IPS DF 6.9 (cell line): ENCODE measurements around the gene FMNL3.

ENCODE experiments used
- DNase-seq: peaks from one replicate; pipeline ENCODE4 v3.0.0-alpha.2; 2013; ENCODE audit warnings: low read depth, low spot score
- H3K27ac ChIP-seq: one replicate; pipeline ENCODE4 v1.5.1; 2013; ENCODE audit warnings: low read length, control low read depth
- H3K27me3 ChIP-seq: 2 replicates; pipeline ENCODE4 v1.6.1; 2013; ENCODE audit warnings: mild to moderate bottlenecking, low read length; ENCODE audit not compliant: control insufficient read depth, insufficient read depth
- H3K36me3 ChIP-seq: 2 replicates; pipeline ENCODE4 v1.6.1; 2013; ENCODE audit warnings: low read length; ENCODE audit not compliant: control insufficient read depth, insufficient read depth
- H3K4me1 ChIP-seq: 2 replicates; pipeline ENCODE4 v1.6.1; 2013; ENCODE audit warnings: low read length; ENCODE audit not compliant: control insufficient read depth, insufficient read depth
- H3K4me3 ChIP-seq: 2 replicates; pipeline ENCODE4 v1.5.1; 2013; ENCODE audit warnings: mild to moderate bottlenecking, low read length
- H3K9me3 ChIP-seq: 2 replicates; pipeline ENCODE4 v1.6.1; 2013; ENCODE audit warnings: low read length, inconsistent platforms; ENCODE audit not compliant: control insufficient read depth, insufficient read depth
- WGBS: extraction: QIAGEN DNeasy Blood & Tissue Kit; methylation state at CpG from one replicate; pipeline ENCODE4 v1.1.7; 2013; ENCODE audit warnings: mixed read lengths, missing lambda C conversion rate; ENCODE audit not compliant: insufficient read length, insufficient coverage; 5-methylcytosine and 5-hydroxymethylcytosine counted together

Gene FMNL3

DNA sequence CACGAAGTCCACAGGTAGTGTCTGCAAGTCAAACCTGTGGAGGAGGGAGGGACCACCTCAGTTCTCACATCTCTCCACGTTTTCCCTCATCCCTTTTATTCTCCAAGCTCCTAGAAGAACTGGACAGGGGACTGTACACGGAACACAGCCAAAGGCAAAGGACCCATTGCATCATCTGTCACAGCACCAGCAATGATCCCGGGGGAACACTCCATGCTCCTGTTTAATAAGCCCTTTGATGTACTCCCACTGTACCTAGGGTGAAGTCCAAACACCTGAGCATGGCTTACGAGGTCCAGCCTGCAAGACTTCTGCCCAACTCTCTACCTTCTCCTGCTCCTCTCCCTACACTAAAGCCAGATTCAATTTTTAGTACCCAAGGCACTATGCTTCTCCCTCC lies 57.3 kb downstream of the FMNL3 start:
- H3K27ac ChIP-seq: no peak overlapping the region
- H3K36me3 ChIP-seq: peaks cover 26% of the 10 kb centered on the region
- H3K9me3 ChIP-seq: no peaks in the 10 kb centered on the region
- H3K27me3 ChIP-seq: no peaks in the 10 kb centered on the region
- H3K4me1 ChIP-seq: peaks cover 2% of the 10 kb centered on the region; the same call in 1 of the 2 replicates
- H3K4me3 ChIP-seq: no peak overlapping the region
- DNase-seq: no peak
- no CpG with 5 or more reads among the region's 5 CpGs for WGBS

- H3K9me3 ChIP-seq: no peaks in the 10 kb centered on the region
- H3K4me3 ChIP-seq: no peak overlapping the region
- no peak for DNase-seq
- H3K27me3 ChIP-seq: no peaks in the 10 kb centered on the region
- H3K36me3 ChIP-seq: peaks cover 26% of the 10 kb centered on the region
- no CpG with 5 or more reads among the region's 11 CpGs for WGBS
- peaks cover 2% of the 10 kb centered on the region; the same call in 1 of the 2 replicates for H3K4me1 ChIP-seq
- H3K27ac ChIP-seq: no peak overlapping the region
Observed at GRCh38 chr12:49649445-49649844, 57.8 kb downstream of the FMNL3 start.

DNA sequence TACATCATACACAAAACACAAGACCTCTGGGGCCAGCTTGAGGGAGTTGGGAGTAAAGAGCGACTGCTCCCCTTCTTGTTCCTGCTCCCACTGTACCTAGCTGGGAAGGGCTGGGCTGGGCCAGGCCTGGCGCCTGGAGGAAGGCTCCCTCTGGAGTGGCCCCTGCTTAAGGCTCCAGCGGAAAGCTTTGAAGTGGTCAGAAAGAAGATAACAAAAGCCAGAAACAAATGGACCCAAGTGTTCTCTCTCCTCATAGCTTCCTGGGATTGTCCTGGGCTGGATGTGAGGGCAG lies 58.5 kb downstream of the FMNL3 start:
- peaks cover 32% of the 10 kb centered on the region for H3K36me3 ChIP-seq
- H3K4me3 ChIP-seq: no peak overlapping the region
- peaks cover 2% of the 10 kb centered on the region; the same call in 1 of the 2 replicates for H3K4me1 ChIP-seq
- WGBS: no CpG with 5 or more reads among the region's 3 CpGs
- DNase-seq: no peak
- H3K27ac ChIP-seq: no peak overlapping the region
- no peaks in the 10 kb centered on the region for H3K9me3 ChIP-seq
- no peaks in the 10 kb centered on the region for H3K27me3 ChIP-seq

- WGBS: no CpG with 5 or more reads among the region's 15 CpGs
- no peak for DNase-seq
- Histone ChIP-seq H3K27ac (no peak overlapping the region), H3K27me3 (no peaks in the 10 kb centered on the region), H3K4me3 (no peak overlapping the region), H3K9me3 (no peaks in the 10 kb centered on the region), H3K36me3 (peaks cover 28% of the 10 kb centered on the region), H3K4me1 (peaks cover 2% of the 10 kb centered on the region; the same call in 1 of the 2 replicates)
Observed at GRCh38 chr12:49647827-49648711, 59.1 kb downstream of the FMNL3 start.

GRCh38 chr12:49646871-49647654 lies 60.1 kb downstream of the FMNL3 start:
- DNase-seq: no peak
- no CpG with 5 or more reads among the region's 12 CpGs for WGBS
- Histone ChIP-seq H3K36me3 (peaks cover 34% of the 10 kb centered on the region), H3K9me3 (no peaks in the 10 kb centered on the region), H3K27ac (no peak overlapping the region), H3K4me3 (no peak overlapping the region), H3K4me1 (peaks cover 2% of the 10 kb centered on the region; the same call in 1 of the 2 replicates), H3K27me3 (no peaks in the 10 kb centered on the region)

- DNase-seq: no peak
- Histone ChIP-seq H3K36me3 (peaks cover 35% of the 10 kb centered on the region), H3K27ac (no peak overlapping the region), H3K9me3 (no peaks in the 10 kb centered on the region), H3K27me3 (no peaks in the 10 kb centered on the region), H3K4me1 (no peaks in the 10 kb centered on the region; the same call in 1 of the 2 replicates), H3K4me3 (no peak overlapping the region)
- no CpG with 5 or more reads among the region's 7 CpGs for WGBS
Observed at GRCh38 chr12:49646331-49646830, 60.8 kb downstream of the FMNL3 start.

- no peaks in the 10 kb centered on the region for H3K9me3 ChIP-seq
- no CpG with 5 or more reads among the region's 6 CpGs for WGBS
- no peak overlapping the region for H3K4me3 ChIP-seq
- DNase-seq: no peak
- peaks cover 31% of the 10 kb centered on the region for H3K36me3 ChIP-seq
- H3K4me1 ChIP-seq: no peaks in the 10 kb centered on the region; the same call in 1 of the 2 replicates
- no peaks in the 10 kb centered on the region for H3K27me3 ChIP-seq
- no peak overlapping the region for H3K27ac ChIP-seq
Observed at GRCh38 chr12:49645146-49646039, 61.8 kb downstream of the FMNL3 start.

DNA sequence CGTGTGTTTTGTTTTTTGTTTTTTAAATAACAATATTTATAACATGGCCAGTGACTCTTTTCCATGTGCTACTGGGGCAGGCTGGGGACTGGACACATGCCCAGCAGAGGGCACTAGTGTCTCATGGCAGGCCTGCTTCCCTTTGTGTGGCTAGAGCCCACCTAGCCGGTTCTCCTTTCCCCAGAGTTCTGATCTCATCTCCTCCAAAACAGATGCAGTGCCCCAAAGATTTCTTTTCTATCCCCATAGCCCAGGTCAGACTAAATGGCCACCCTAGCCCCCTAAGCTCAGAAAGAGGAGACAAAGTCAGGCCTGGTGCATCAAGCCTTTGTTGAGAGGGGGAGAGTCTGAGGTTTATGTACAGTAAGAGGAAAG lies 62.6 kb downstream of the FMNL3 start:
- DNase-seq: peak; percentile 63
- Histone ChIP-seq H3K27me3 (no peaks in the 10 kb centered on the region), H3K36me3 (peaks cover 25% of the 10 kb centered on the region), H3K27ac (no peak overlapping the region), H3K9me3 (no peaks in the 10 kb centered on the region), H3K4me1 (no peaks in the 10 kb centered on the region; the same call in 1 of the 2 replicates), H3K4me3 (no peak overlapping the region)
- WGBS: no CpG with 5 or more reads among the region's 2 CpGs

GRCh38 chr12:49643961-49644619 lies 63.1 kb downstream of the FMNL3 start:
- H3K9me3 ChIP-seq: no peaks in the 10 kb centered on the region
- no peaks in the 10 kb centered on the region for H3K27me3 ChIP-seq
- no peak overlapping the region for H3K4me3 ChIP-seq
- H3K4me1 ChIP-seq: no peaks in the 10 kb centered on the region; the same call in 1 of the 2 replicates
- H3K27ac ChIP-seq: no peak overlapping the region
- DNase-seq: no peak
- no CpG with 5 or more reads among the region's 10 CpGs for WGBS
- H3K36me3 ChIP-seq: peaks cover 20% of the 10 kb centered on the region
